Epithelial cell of esophagus (primary cell): ENCODE measurements around the gene RPS5.
"Not testable (repeated sequence)": the region's sequence is repeated elsewhere in the genome, so short reads cannot be mapped to it uniquely, and the experiment has no call there.

Experiments
- DNase-seq: peaks from one replicate; pipeline ENCODE4 v3.0.0; 2010; ENCODE audit warnings: low read depth
- H3K4me3 ChIP-seq: 2 replicates; pipeline ENCODE4 v1.5.1; 2011; ENCODE audit warnings: mild to moderate bottlenecking, low read length, control low read depth
- TF ChIP-seq, protein P1 (sequence below): IDR thresholded peaks from 2 replicates; pipeline ENCODE4 v1.5.1; 2011; ENCODE audit warnings: low read depth, mild to moderate bottlenecking, low read length, control low read depth, inconsistent platforms; ENCODE audit not compliant: insufficient read depth; ENCODE audit errors: missing control alignments

The RPS5 gene

DNA sequence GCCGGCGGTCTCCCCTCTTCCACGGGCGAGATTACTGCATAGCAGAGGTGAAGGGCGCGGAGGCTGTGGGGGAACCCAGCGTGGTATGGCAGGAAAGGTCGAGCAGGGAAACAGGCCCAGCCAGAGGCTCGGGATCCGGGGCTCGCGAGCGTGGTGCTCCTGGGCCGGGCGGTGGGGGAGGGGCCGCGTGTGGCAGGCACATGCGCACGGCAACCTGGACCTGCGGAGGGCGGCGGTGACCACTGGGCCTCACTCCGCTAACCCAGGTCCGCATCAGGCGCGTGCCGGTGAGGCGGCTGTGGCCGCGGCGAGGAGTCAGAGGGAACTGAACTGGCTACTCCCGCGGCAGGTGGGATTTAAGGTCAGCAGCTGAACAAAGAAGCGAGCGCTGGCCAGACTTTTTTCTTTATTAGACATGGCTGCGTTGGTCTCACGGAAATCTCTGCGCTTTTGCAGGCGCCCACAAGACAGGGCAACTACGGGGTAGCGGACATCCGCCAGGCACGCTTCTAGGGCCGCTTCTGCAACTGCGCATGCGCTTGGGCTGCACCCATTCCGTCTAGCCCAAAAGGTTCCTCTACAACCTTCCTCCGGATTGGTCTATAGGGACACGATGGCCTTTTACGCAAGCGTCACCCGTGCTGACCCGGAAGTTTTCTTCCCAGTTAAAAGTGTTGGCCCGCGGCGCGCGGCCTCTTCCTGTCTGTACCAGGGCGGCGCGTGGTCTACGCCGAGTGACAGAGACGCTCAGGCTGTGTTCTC lies at the start of gene RPS5:
TSS of gene RPS5 (plus strand) at position 694 of the 762 bp plus-strand sequence. CDS start 869 bp downstream, outside the sequence.
- TF ChIP-seq, protein P1, sequence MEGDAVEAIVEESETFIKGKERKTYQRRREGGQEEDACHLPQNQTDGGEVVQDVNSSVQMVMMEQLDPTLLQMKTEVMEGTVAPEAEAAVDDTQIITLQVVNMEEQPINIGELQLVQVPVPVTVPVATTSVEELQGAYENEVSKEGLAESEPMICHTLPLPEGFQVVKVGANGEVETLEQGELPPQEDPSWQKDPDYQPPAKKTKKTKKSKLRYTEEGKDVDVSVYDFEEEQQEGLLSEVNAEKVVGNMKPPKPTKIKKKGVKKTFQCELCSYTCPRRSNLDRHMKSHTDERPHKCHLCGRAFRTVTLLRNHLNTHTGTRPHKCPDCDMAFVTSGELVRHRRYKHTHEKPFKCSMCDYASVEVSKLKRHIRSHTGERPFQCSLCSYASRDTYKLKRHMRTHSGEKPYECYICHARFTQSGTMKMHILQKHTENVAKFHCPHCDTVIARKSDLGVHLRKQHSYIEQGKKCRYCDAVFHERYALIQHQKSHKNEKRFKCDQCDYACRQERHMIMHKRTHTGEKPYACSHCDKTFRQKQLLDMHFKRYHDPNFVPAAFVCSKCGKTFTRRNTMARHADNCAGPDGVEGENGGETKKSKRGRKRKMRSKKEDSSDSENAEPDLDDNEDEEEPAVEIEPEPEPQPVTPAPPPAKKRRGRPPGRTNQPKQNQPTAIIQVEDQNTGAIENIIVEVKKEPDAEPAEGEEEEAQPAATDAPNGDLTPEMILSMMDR: no peak
- DNase-seq: peak; percentile 98
- H3K4me3 ChIP-seq: peak within 1 kb of the TSS; percentile 100

DNA sequence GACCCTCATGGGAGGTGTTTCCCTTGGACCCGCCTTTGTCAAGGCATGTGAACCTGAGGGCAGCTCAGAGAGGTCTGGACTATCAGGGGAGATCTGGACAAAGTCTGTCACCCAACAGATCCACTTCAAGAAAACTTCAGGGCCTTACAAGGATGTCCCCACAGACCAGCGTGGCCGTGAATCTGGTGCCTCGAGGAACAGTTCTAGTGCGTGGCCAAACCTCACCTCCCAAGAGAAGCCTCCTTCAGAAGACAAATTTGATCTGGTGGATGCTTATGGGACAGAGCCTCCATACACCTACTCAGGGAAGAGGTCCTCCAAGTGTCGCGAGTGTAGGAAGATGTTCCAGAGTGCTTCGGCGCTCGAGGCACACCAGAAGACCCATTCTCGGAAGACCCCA lies 48.7 kb upstream of the RPS5 start:
- TF ChIP-seq, protein P1: no peak
- no peak overlapping the region for H3K4me3 ChIP-seq
- DNase-seq: no peak

GRCh38 chr19:58338825-58339558 lies 48.1 kb upstream of the RPS5 start:
- DNase-seq: peak; percentile 15
- TF ChIP-seq, protein P1: no peak
- H3K4me3 ChIP-seq: no peak overlapping the region

DNA sequence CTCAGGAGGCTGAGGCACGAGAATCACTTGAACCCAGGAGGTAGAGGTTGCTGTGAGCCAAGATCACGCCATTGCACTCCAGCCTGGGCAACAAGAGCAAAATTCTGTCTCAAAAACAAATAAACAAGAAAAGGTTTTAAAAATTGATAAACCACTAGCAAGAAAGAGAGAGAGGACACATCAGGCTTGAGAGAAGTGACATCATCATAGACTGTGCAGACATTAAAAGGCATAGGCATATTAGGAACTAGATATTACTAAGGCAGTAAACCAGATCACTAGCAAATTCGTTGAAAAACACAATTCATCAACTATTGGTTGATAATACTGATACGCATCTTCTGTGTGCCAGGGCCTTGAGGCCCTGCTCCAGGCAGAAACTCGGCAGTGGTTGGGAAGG lies 41.5 kb upstream of the RPS5 start:
- no peak overlapping the region for H3K4me3 ChIP-seq
- no peak for DNase-seq
- TF ChIP-seq, protein P1: no peak

- TF ChIP-seq, protein P1: no peak
- peak overlapping the region; percentile 52 for H3K4me3 ChIP-seq
- DNase-seq: peak; percentile 61
Measured at GRCh38 chr19:58346961-58347929, 39.8 kb upstream of the RPS5 start.

- peak overlapping the region; percentile 52 for H3K4me3 ChIP-seq
Measured at GRCh38 chr19:58348080-58348479, 39.0 kb upstream of the RPS5 start.

GRCh38 chr19:58349590-58349989 lies 37.5 kb upstream of the RPS5 start:
- H3K4me3 ChIP-seq: no peak overlapping the region

More at GRCh38 chr19:58348080-58348479, 39.0 kb upstream of the RPS5 start:
- not testable (repeated sequence) for DNase-seq

More at GRCh38 chr19:58349590-58349989, 37.5 kb upstream of the RPS5 start:
- TF ChIP-seq, protein P1: no peak
- DNase-seq: no peak
